HepG2 (cell line): ENCODE results near the gene KDM6B. TPM values are rescaled to one million over a fixed set of nuclear protein-coding genes. Genes with fewer than 3 reads are reported as not detected.

Experiments used
- ARHGAP35 ChIP-seq: sonication (generic); formaldehyde crosslinking; IDR thresholded peaks from 2 replicates; pipeline ENCODE4 v1.9.0; 2022; ENCODE audit warnings: mild to moderate bottlenecking, inconsistent platforms, moderate library complexity, missing genetic modification reagents, borderline replicate concordance
- GABPB1 ChIP-seq: IDR thresholded peaks from 2 replicates; pipeline ENCODE4 v1.6.1; 2016; ENCODE audit warnings: mild to moderate bottlenecking, missing genetic modification reagents, moderate library complexity, missing compliant biosample characterization
- HNRNPUL1 ChIP-seq: fragments of 200-400 bp; formaldehyde crosslinking; IDR thresholded peaks from 2 replicates; pipeline ENCODE4 v1.6.1; 2017; ENCODE audit warnings: low read depth, mild to moderate bottlenecking, low read length, moderate library complexity
- NR2F2 ChIP-seq: IDR thresholded peaks from 2 replicates; pipeline ENCODE4 v1.6.1; 2012; ENCODE audit warnings: low read depth, inconsistent platforms, borderline replicate concordance
- PCBP1 ChIP-seq: fragments of 200-400 bp; formaldehyde crosslinking; IDR thresholded peaks from 2 replicates; pipeline ENCODE4 v1.6.1; 2017; ENCODE audit warnings: mild to moderate bottlenecking, low read depth, low read length, borderline replicate concordance
- PRPF4 ChIP-seq: fragments of 200-400 bp; formaldehyde crosslinking; IDR thresholded peaks from 2 replicates; pipeline ENCODE4 v1.6.1; 2016; ENCODE audit warnings: low read length, low read depth; ENCODE audit not compliant: poor library complexity, severe bottlenecking
- SMC3 ChIP-seq: IDR thresholded peaks from 2 replicates; pipeline ENCODE4 v1.6.1; 2011; ENCODE audit warnings: low read length, improper control_type of control experiment
- TAF15 ChIP-seq: fragments of 200-400 bp; formaldehyde crosslinking; IDR thresholded peaks from one replicate; pipeline ENCODE4 v1.6.1; 2018; ENCODE audit warnings: mild to moderate bottlenecking, low read depth, low read length; ENCODE audit not compliant: poor library complexity, severe bottlenecking
- ZNF207 ChIP-seq: fragments of 450-650 bp; IDR thresholded peaks from 2 replicates; pipeline ENCODE4 v1.6.1; 2016; ENCODE audit warnings: antibody characterized with exemption, borderline replicate concordance
- ZNF333 ChIP-seq: sonication (generic); formaldehyde crosslinking; IDR thresholded peaks from 2 replicates; pipeline ENCODE4 v1.4.0; 2020; ENCODE audit warnings: mild to moderate bottlenecking, missing genetic modification reagents, borderline replicate concordance
- ZNF354B ChIP-seq: sonication (generic); formaldehyde crosslinking; IDR thresholded peaks from 2 replicates; pipeline ENCODE4 v1.8.0; 2022; ENCODE audit warnings: mild to moderate bottlenecking, missing genetic modification reagents
- ZNF567 ChIP-seq: sonication (generic); formaldehyde crosslinking; IDR thresholded peaks from 2 replicates; pipeline ENCODE4 v1.8.1; 2023; ENCODE audit warnings: mild to moderate bottlenecking, missing genetic modification reagents, borderline replicate concordance
- ZNF670 ChIP-seq: sonication (generic); formaldehyde crosslinking; IDR thresholded peaks from 2 replicates; pipeline ENCODE4 v1.8.0; 2022; ENCODE audit warnings: mild to moderate bottlenecking, missing genetic modification reagents, borderline replicate concordance
- ZNF788 ChIP-seq: sonication (generic); formaldehyde crosslinking; IDR thresholded peaks from 2 replicates; pipeline ENCODE4 v1.5.0; 2020; ENCODE audit warnings: mild to moderate bottlenecking, missing genetic modification reagents, borderline replicate concordance
- polyA plus RNA-seq, 8 experiments: library from polyadenylated mRNA; depleted of rRNA in 3 of 8; stranded (reverse) in 7 of 8; unstranded in 1 of 8; fragments of >200 nt; fragmentation: Illumina TruSeq in 4 of 8; extraction: Trizol in 4 of 8; gene quantifications; 2 replicates each; pipeline versions ENCODE4 v1.2.1 to v1.2.3, GENCODE V29; 2011 to 2016; ENCODE audit warnings: low read depth in 4 of 8, missing spikeins in 1 of 8, mixed read lengths in 1 of 8; ENCODE audit not compliant: insufficient read depth in 1 of 8
- total RNA-seq, 5 experiments: library from RNA; depleted of rRNA; stranded (reverse); fragments of >200 nt; fragmentation: Illumina TruSeq; extraction: Trizol; gene quantifications; 2 replicates each; pipeline ENCODE4 v1.2.3, GENCODE V29; 2016; ENCODE audit warnings: low read depth in 1 of 5
- TF ChIP-seq, protein P1 (sequence below): sonication (generic); formaldehyde crosslinking; IDR thresholded peaks from 2 replicates; pipeline ENCODE4 v1.5.1; 2020; ENCODE audit warnings: mild to moderate bottlenecking, missing genetic modification reagents, borderline replicate concordance
- TF ChIP-seq, protein P2 (sequence below): sonication (generic); formaldehyde crosslinking; IDR thresholded peaks from 2 replicates; pipeline ENCODE4 v1.4.0; 2020; ENCODE audit warnings: missing genetic modification reagents
- TF ChIP-seq, protein P3 (sequence below): sonication (generic); formaldehyde crosslinking; IDR thresholded peaks from 2 replicates; pipeline ENCODE4 v1.5.1; 2020; ENCODE audit warnings: mild to moderate bottlenecking, moderate library complexity, missing genetic modification reagents
- TF ChIP-seq, protein P4 (sequence below): sonication (generic); formaldehyde crosslinking; IDR thresholded peaks from 2 replicates; pipeline ENCODE4 v1.8.1; 2022; ENCODE audit warnings: mild to moderate bottlenecking, missing genetic modification reagents

Gene KDM6B
- total and polyA plus RNA-seq, 2 of the 13 experiments (the other 11 are each of a cell fraction or from before 2014, with no cell fraction given), result 1.3 to 2.1 TPM

DNA sequence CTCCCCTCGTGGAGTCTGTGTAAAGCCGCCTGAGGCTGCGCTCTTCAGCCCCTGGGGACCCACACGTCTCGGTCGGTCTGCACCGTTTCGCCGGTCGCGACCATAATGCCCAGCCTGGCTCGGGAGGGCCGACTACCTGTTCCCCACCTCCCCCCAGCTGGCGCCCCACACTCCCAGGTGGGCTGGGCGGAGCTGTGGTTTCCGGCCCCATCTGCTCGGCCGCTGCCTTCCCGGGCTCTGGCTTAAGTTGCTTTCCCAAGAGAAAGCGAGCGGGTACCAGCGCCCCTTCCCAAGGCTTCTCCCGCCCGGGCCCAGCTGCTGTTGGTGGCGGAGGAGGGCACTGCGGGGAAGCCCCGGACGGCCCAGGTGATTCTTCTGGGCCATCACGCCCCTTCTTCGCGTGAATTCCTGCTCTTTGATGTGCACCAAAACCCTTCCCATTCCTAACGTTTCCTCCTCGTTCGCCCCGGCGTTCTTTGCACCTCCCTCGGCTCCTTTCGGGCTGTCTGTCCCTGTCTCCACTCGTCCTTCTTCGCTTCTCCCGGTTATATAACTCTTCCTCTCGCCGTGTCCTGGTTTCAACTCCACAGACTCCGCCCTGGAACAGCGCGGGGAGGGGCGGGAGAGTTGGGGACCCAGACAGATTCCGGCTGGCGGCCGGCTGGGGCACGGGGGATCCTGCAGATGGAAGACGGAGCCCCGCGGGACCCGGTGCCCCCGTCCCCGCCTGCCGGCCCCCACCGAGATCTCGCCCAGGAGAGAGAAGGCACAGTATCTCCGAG, 2.0 kb downstream of the KDM6B start (continued):
- TF ChIP-seq, protein P1, sequence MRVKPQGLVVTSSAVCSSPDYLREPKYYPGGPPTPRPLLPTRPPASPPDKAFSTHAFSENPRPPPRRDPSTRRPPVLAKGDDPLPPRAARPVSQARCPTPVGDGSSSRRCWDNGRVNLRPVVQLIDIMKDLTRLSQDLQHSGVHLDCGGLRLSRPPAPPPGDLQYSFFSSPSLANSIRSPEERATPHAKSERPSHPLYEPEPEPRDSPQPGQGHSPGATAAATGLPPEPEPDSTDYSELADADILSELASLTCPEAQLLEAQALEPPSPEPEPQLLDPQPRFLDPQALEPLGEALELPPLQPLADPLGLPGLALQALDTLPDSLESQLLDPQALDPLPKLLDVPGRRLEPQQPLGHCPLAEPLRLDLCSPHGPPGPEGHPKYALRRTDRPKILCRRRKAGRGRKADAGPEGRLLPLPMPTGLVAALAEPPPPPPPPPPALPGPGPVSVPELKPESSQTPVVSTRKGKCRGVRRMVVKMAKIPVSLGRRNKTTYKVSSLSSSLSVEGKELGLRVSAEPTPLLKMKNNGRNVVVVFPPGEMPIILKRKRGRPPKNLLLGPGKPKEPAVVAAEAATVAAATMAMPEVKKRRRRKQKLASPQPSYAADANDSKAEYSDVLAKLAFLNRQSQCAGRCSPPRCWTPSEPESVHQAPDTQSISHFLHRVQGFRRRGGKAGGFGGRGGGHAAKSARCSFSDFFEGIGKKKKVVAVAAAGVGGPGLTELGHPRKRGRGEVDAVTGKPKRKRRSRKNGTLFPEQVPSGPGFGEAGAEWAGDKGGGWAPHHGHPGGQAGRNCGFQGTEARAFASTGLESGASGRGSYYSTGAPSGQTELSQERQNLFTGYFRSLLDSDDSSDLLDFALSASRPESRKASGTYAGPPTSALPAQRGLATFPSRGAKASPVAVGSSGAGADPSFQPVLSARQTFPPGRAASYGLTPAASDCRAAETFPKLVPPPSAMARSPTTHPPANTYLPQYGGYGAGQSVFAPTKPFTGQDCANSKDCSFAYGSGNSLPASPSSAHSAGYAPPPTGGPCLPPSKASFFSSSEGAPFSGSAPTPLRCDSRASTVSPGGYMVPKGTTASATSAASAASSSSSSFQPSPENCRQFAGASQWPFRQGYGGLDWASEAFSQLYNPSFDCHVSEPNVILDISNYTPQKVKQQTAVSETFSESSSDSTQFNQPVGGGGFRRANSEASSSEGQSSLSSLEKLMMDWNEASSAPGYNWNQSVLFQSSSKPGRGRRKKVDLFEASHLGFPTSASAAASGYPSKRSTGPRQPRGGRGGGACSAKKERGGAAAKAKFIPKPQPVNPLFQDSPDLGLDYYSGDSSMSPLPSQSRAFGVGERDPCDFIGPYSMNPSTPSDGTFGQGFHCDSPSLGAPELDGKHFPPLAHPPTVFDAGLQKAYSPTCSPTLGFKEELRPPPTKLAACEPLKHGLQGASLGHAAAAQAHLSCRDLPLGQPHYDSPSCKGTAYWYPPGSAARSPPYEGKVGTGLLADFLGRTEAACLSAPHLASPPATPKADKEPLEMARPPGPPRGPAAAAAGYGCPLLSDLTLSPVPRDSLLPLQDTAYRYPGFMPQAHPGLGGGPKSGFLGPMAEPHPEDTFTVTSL (CRISPR knock-in tag), result no peak
- TF ChIP-seq ZNF670 (CRISPR knock-in tag) (peak; percentile 92; the same call in 1 of the 2 replicates), TAF15 (peak; percentile 67), SMC3 (no peak), ZNF567 (peak; percentile 43; the same call in 1 of the 2 replicates), HNRNPUL1 (no peak), NR2F2 (no peak), ZNF788 (CRISPR knock-in tag) (no peak), ZNF333 (CRISPR knock-in tag) (no peak), PCBP1 (no peak), ARHGAP35 (CRISPR knock-in tag) (no peak), ZNF207 (no peak), ZNF354B (CRISPR knock-in tag) (no peak), GABPB1 (CRISPR knock-in tag) (peak; percentile 0; the same call in 1 of the 2 replicates), PRPF4 (no peak)
- TF ChIP-seq, protein P2, sequence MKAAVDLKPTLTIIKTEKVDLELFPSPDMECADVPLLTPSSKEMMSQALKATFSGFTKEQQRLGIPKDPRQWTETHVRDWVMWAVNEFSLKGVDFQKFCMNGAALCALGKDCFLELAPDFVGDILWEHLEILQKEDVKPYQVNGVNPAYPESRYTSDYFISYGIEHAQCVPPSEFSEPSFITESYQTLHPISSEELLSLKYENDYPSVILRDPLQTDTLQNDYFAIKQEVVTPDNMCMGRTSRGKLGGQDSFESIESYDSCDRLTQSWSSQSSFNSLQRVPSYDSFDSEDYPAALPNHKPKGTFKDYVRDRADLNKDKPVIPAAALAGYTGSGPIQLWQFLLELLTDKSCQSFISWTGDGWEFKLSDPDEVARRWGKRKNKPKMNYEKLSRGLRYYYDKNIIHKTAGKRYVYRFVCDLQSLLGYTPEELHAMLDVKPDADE (CRISPR knock-in tag), result no peak
- TF ChIP-seq, protein P3, sequence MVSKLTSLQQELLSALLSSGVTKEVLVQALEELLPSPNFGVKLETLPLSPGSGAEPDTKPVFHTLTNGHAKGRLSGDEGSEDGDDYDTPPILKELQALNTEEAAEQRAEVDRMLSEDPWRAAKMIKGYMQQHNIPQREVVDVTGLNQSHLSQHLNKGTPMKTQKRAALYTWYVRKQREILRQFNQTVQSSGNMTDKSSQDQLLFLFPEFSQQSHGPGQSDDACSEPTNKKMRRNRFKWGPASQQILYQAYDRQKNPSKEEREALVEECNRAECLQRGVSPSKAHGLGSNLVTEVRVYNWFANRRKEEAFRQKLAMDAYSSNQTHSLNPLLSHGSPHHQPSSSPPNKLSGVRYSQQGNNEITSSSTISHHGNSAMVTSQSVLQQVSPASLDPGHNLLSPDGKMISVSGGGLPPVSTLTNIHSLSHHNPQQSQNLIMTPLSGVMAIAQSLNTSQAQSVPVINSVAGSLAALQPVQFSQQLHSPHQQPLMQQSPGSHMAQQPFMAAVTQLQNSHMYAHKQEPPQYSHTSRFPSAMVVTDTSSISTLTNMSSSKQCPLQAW (CRISPR knock-in tag), result no peak
- TF ChIP-seq, protein P4, sequence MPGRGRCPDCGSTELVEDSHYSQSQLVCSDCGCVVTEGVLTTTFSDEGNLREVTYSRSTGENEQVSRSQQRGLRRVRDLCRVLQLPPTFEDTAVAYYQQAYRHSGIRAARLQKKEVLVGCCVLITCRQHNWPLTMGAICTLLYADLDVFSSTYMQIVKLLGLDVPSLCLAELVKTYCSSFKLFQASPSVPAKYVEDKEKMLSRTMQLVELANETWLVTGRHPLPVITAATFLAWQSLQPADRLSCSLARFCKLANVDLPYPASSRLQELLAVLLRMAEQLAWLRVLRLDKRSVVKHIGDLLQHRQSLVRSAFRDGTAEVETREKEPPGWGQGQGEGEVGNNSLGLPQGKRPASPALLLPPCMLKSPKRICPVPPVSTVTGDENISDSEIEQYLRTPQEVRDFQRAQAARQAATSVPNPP (CRISPR knock-in tag), result no peak
